ENCODE measurements around the gene PARD3. TPM values are rescaled to one million over a fixed set of nuclear protein-coding genes. Genes with fewer than 3 reads are reported as not detected.
A peak's percentile ranks its signal among the peaks of the same experiment; 100 is the strongest.
"Not testable (repeated sequence)": the region's sequence is repeated elsewhere in the genome, so short reads cannot be mapped to it uniquely, and the experiment has no call there.

Gene PARD3
- total RNA-seq, 2 donors from 2014 or later, result 36.1 to 48.5 TPM

- H3K4me3 ChIP-seq, result no peak overlapping the region
- WGBS, 2 donors, result 73 to 92% methylated on average over 6 of the region's 6 CpGs
Observed at GRCh38 chr10:34759837-34760215, 55.3 kb downstream of the PARD3 start.

GRCh38 chr10:34759161-34759836 is 55.8 kb downstream of the PARD3 start:
- no peak overlapping the region for H3K27ac ChIP-seq
- ATAC-seq (no peak), DNase-seq (no peak)
- TF ChIP-seq POLR2A (IDR thresholded peaks at IDR 0.05) (no peak), CTCF (IDR thresholded peaks at IDR 0.05) (no peak)
- H3K27me3 ChIP-seq, result no peaks in the 10 kb centered on the region
- H3K36me3 ChIP-seq (replicated peaks in 1 of 2; ENCODE audit: insufficient read depth in 1 of 2, low read depth in 2 of 2), result no peaks in the 10 kb centered on the region
- H3K9me3 ChIP-seq, result no peaks in the 10 kb centered on the region
- peaks cover 45% of the 10 kb centered on the region for H3K4me1 ChIP-seq
- no peak overlapping the region for H3K4me3 ChIP-seq
- intact Hi-C loops (cut with DNase I), result no loop called here
- 87 to 88% methylated on average over 9 of the region's 9 CpGs for WGBS, 2 donors

More at GRCh38 chr10:34759837-34760215, 55.3 kb downstream of the PARD3 start:
- no peaks in the 10 kb centered on the region for H3K27me3 ChIP-seq
- TF ChIP-seq CTCF (IDR thresholded peaks at IDR 0.05) (no peak), POLR2A (IDR thresholded peaks at IDR 0.05) (no peak)
- no peak for ATAC-seq
- no peaks in the 10 kb centered on the region for H3K36me3 ChIP-seq (replicated peaks in 1 of 2; ENCODE audit: insufficient read depth in 1 of 2, low read depth in 2 of 2)
- DNase-seq, result no peak
- peaks cover 45% of the 10 kb centered on the region for H3K4me1 ChIP-seq
- H3K9me3 ChIP-seq, result no peaks in the 10 kb centered on the region
- H3K27ac ChIP-seq, result no peak overlapping the region
- intact Hi-C loops (cut with DNase I), result no loop called here

GRCh38 chr10:34758447-34758996 is 56.6 kb downstream of the PARD3 start:
- H3K27ac ChIP-seq, result peak overlapping the region in 2 of 4 donors; percentile 21
- no peak for DNase-seq
- intact Hi-C loops (cut with DNase I), result no loop called here
- H3K4me1 ChIP-seq, result peaks cover 45% of the 10 kb centered on the region
- WGBS, 2 donors, result 40 to 50% methylated on average over 3 of the region's 3 CpGs
- no peaks in the 10 kb centered on the region for H3K36me3 ChIP-seq (replicated peaks in 1 of 2; ENCODE audit: insufficient read depth in 1 of 2, low read depth in 2 of 2)
- H3K4me3 ChIP-seq, result no peak overlapping the region
- no peak for TF ChIP-seq CTCF (IDR thresholded peaks at IDR 0.05)
- TF ChIP-seq POLR2A (IDR thresholded peaks at IDR 0.05), result no peak
- ATAC-seq, result no peak
- no peaks in the 10 kb centered on the region for H3K9me3 ChIP-seq
- no peaks in the 10 kb centered on the region for H3K27me3 ChIP-seq

- intact Hi-C loops (cut with DNase I), result no loop called here
- TF ChIP-seq POLR2A (IDR thresholded peaks at IDR 0.05), result no peak
- no peak for TF ChIP-seq CTCF (IDR thresholded peaks at IDR 0.05)
- DNase-seq (no peak), ATAC-seq (no peak)
- Histone ChIP-seq H3K36me3 (replicated peaks in 1 of 2; ENCODE audit: insufficient read depth in 1 of 2, low read depth in 2 of 2) (no peaks in the 10 kb centered on the region), H3K9me3 (no peaks in the 10 kb centered on the region), H3K4me1 (peaks cover 51% of the 10 kb centered on the region), H3K4me3 (no peak overlapping the region), H3K27me3 (no peaks in the 10 kb centered on the region), H3K27ac (peak overlapping the region in 2 of 4 donors; percentile 21)
Observed at GRCh38 chr10:34757933-34758332, 57.2 kb downstream of the PARD3 start.

GRCh38 chr10:34757181-34757580 is 57.9 kb downstream of the PARD3 start:
- intact Hi-C loops (cut with DNase I); H3K36me3 ChIP-seq (replicated peaks in 1 of 2; ENCODE audit: insufficient read depth in 1 of 2, low read depth in 2 of 2); DNase-seq; H3K4me3 ChIP-seq; ATAC-seq; H3K27ac ChIP-seq; H3K27me3 ChIP-seq; H3K9me3 ChIP-seq: not testable (repeated sequence)
- WGBS, 2 donors, result 95 to 98% methylated on average over 4 of the region's 4 CpGs
- H3K4me1 ChIP-seq, result peaks cover 56% of the 10 kb centered on the region
